Fibroblast of skin of left biceps (primary cell): Measurements from ENCODE around the gene PTP4A1.
"Not testable (repeated sequence)": the region's sequence is repeated elsewhere in the genome, so short reads cannot be mapped to it uniquely, and the experiment has no call there.

Experiments
- DNase-seq, 2 experiments: peaks; one replicate each; pipeline ENCODE4 v3.0.0-alpha.2; 2013; ENCODE audit warnings: low read depth in 2 of 2

Gene PTP4A1

GRCh38 chr6:63572044-63572746, at the start of gene PTP4A1, which contains the start of gene LOC128125822:
Gene PTP4A1, plus strand, starts transcription at chr6:63572480. Its CDS starts 4,401 bp downstream, at chr6:63576881.
Gene LOC128125822, plus strand, starts transcription at chr6:63572480.
- DNase-seq = peak; percentile 94 to 95

- not testable (repeated sequence) for DNase-seq
Measured at GRCh38 chr6:63522911-63523287, 49.4 kb upstream of the PTP4A1 start.

- DNase-seq = no peak
Measured at GRCh38 chr6:63523630-63524029, 48.6 kb upstream of the PTP4A1 start.

- DNase-seq = no peak
Measured at GRCh38 chr6:63525186-63525878, 46.9 kb upstream of the PTP4A1 start.

GRCh38 chr6:63526931-63527330, 45.3 kb upstream of the PTP4A1 start:
- DNase-seq = no peak

GRCh38 chr6:63527658-63528514, 44.4 kb upstream of the PTP4A1 start:
- DNase-seq = peak; percentile 98 to 99

GRCh38 chr6:63529498-63529897, 42.8 kb upstream of the PTP4A1 start:
- no peak for DNase-seq

GRCh38 chr6:63530182-63530581, 42.1 kb upstream of the PTP4A1 start:
- no peak for DNase-seq

- DNase-seq = no peak
Measured at GRCh38 chr6:63530991-63531390, 41.3 kb upstream of the PTP4A1 start.

- no peak for DNase-seq
Measured at GRCh38 chr6:63533026-63533425, 39.3 kb upstream of the PTP4A1 start.

- no peak for DNase-seq
Measured at GRCh38 chr6:63533952-63534351, 38.3 kb upstream of the PTP4A1 start.

GRCh38 chr6:63537201-63537958, 34.9 kb upstream of the PTP4A1 start:
- no peak for DNase-seq

- DNase-seq = no peak
Measured at GRCh38 chr6:63537959-63538300, 34.4 kb upstream of the PTP4A1 start.

GRCh38 chr6:63538550-63538949, 33.7 kb upstream of the PTP4A1 start:
- DNase-seq = no peak

GRCh38 chr6:63543001-63543400, 29.3 kb upstream of the PTP4A1 start:
- DNase-seq = no peak

GRCh38 chr6:63543982-63544381, 28.3 kb upstream of the PTP4A1 start:
- DNase-seq = no peak

- DNase-seq = no peak
Measured at GRCh38 chr6:63546236-63546635, 26.0 kb upstream of the PTP4A1 start.

GRCh38 chr6:63546697-63547096, 25.6 kb upstream of the PTP4A1 start:
- no peak for DNase-seq

- no peak for DNase-seq
Measured at GRCh38 chr6:63549076-63549475, 23.2 kb upstream of the PTP4A1 start.

GRCh38 chr6:63553208-63553607, 19.1 kb upstream of the PTP4A1 start:
- DNase-seq = no peak

GRCh38 chr6:63553900-63554299, 18.4 kb upstream of the PTP4A1 start:
- no peak for DNase-seq

GRCh38 chr6:63554782-63555181, 17.5 kb upstream of the PTP4A1 start:
- DNase-seq = no peak
